DND-41 (cell line): ENCODE results near the gene KAZN.

Source experiments
- EZH2 ChIP-seq: IDR thresholded peaks from 3 replicates; pipeline ENCODE4 v1.6.1; 2012; ENCODE audit warnings: borderline replicate concordance, low read depth, mild to moderate bottlenecking, moderate library complexity, low read length, inconsistent platforms; ENCODE audit not compliant: severe bottlenecking
- TF ChIP-seq, protein P1 (sequence below): IDR thresholded peaks from 2 replicates; pipeline ENCODE4 v1.5.1; 2012; ENCODE audit warnings: borderline replicate concordance, low read length, moderate library complexity, mild to moderate bottlenecking; ENCODE audit not compliant: poor library complexity, severe bottlenecking; ENCODE audit errors: extremely low read depth

- TF ChIP-seq, protein P1, sequence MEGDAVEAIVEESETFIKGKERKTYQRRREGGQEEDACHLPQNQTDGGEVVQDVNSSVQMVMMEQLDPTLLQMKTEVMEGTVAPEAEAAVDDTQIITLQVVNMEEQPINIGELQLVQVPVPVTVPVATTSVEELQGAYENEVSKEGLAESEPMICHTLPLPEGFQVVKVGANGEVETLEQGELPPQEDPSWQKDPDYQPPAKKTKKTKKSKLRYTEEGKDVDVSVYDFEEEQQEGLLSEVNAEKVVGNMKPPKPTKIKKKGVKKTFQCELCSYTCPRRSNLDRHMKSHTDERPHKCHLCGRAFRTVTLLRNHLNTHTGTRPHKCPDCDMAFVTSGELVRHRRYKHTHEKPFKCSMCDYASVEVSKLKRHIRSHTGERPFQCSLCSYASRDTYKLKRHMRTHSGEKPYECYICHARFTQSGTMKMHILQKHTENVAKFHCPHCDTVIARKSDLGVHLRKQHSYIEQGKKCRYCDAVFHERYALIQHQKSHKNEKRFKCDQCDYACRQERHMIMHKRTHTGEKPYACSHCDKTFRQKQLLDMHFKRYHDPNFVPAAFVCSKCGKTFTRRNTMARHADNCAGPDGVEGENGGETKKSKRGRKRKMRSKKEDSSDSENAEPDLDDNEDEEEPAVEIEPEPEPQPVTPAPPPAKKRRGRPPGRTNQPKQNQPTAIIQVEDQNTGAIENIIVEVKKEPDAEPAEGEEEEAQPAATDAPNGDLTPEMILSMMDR, result no peak
- TF ChIP-seq EZH2, result no peak
Measured at GRCh38 chr1:14745001-14745720, 146.7 kb downstream of the KAZN start.
